Lower leg skin (tissue), 4 donors: Measurements from ENCODE around the gene MFSD6L. TPM values are rescaled to one million over a fixed set of nuclear protein-coding genes. Genes with fewer than 3 reads are reported as not detected.

Experiments
- DNase-seq, 2 donors: peaks; one replicate each; pipeline ENCODE4 v3.0.0-alpha.2; 2019; ENCODE audit warnings: low spot score in 2 of 2
- H3K4me3 ChIP-seq: fragments of 200-600 bp; sonication (generic); 2 replicates; pipeline ENCODE4 v1.5.1; 2017; ENCODE audit warnings: mild to moderate bottlenecking, low read depth; ENCODE audit not compliant: poor library complexity, severe bottlenecking
- POLR2A ChIP-seq, 2 donors: fragments of 450-650 bp; IDR thresholded peaks; one replicate each; pipeline ENCODE4 v1.6.1; 2016 to 2017; ENCODE audit warnings: antibody characterized with exemption in 2 of 2, mild to moderate bottlenecking in 1 of 2, moderate library complexity in 1 of 2
- WGBS, 2 donors: methylation state at CpG; one replicate each; pipeline ENCODE4 v1.1.5; 2018; 5-methylcytosine and 5-hydroxymethylcytosine counted together
- intact Hi-C: fragments of 100-400 bp; cut with DNase I; formaldehyde crosslinking; loops from one replicate; pipeline ENCODE4 v1.15.0; 2023; ENCODE audit warnings: low total_unique reads
- total RNA-seq, 4 donors: library from RNA; depleted of rRNA; stranded (reverse); fragments of >200 nt; gene quantifications; one replicate each; pipeline ENCODE4 v1.1.0, GENCODE V29; 2016
- TF ChIP-seq, protein P1 (sequence below), 3 donors: fragments of 450-650 bp; IDR thresholded peaks; one replicate each; pipeline ENCODE4 v1.5.1; 2016; ENCODE audit warnings: antibody characterized with exemption in 3 of 3, mild to moderate bottlenecking in 3 of 3, moderate library complexity in 2 of 3

The MFSD6L gene
- total RNA-seq, 4 donors from 2014 or later: 0.19 to 0.23 TPM; not detected in 2

DNA sequence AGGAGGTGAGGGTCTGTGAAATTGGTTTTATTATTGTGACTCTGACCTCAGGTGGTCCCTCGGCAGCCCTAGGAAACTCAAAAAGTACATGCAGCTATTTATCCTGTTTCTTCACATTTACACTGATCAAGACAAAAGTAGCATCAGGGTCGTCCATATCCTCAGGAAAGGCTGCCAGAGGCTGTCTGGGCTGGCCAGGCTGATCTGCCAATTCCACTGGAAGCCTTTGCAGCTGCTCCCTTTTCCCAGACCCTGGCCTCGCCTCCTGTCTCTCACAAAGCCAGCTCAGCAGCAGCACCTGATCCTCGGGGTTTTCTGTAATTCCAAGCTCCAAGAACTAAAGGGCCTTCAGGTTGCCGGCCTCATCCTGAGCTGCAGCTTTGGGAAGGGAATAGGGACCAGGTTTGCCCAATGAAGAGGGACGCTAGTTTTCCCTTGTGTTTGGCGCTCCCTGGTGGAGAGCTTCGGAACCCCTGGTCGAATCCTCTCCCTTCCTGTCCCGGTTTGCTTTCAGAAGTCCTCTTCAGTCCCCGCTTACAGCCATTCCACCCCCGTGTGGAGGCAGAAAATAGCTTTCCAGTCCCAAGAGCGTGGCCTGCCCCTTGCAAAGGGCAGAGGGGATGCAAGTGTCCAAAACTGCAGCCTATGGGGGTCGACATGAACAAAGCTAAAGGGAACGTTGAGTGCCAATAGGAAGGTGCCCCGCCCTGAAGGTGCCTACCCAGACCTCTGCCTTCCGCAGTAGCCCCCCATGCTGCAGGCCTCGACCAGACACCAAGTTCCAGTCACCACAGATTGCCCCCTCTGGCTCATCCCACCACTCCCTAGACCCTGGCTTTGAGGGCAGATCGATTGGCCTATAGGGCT lies 13.4 kb downstream of the MFSD6L start:
- 26% methylated on average over 19 of the region's 19 CpGs for WGBS, 2 donors
- peak; percentile 74 to 96 for DNase-seq
- no peak overlapping the region for H3K4me3 ChIP-seq
- TF ChIP-seq, protein P1, sequence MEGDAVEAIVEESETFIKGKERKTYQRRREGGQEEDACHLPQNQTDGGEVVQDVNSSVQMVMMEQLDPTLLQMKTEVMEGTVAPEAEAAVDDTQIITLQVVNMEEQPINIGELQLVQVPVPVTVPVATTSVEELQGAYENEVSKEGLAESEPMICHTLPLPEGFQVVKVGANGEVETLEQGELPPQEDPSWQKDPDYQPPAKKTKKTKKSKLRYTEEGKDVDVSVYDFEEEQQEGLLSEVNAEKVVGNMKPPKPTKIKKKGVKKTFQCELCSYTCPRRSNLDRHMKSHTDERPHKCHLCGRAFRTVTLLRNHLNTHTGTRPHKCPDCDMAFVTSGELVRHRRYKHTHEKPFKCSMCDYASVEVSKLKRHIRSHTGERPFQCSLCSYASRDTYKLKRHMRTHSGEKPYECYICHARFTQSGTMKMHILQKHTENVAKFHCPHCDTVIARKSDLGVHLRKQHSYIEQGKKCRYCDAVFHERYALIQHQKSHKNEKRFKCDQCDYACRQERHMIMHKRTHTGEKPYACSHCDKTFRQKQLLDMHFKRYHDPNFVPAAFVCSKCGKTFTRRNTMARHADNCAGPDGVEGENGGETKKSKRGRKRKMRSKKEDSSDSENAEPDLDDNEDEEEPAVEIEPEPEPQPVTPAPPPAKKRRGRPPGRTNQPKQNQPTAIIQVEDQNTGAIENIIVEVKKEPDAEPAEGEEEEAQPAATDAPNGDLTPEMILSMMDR (IDR thresholded peaks at IDR 0.05): no peak
- TF ChIP-seq POLR2A (IDR thresholded peaks at IDR 0.05): no peak
- intact Hi-C loops: no loop called here

DNA sequence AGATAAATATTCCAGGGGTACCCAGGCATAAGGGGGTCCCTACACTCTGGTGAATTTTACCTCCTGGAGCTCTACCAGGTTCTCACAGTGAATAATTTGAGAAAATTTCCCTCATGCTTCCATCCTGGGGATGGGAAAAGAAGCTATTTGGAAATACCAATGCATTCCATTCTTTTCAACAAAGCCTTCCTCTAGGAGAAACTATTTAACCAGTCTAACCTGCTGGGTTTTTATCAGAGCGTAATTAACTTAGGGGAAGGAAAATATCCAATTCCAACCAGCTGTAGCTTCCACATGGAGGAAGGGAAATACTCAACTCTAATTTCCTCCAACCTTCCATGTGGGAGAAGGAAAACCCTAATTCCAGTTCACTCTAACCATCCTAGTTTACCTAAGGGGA lies 17.0 kb downstream of the MFSD6L start:
- H3K4me3 ChIP-seq: no peak overlapping the region
- TF ChIP-seq POLR2A (IDR thresholded peaks at IDR 0.05): no peak
- TF ChIP-seq, protein P1 (IDR thresholded peaks at IDR 0.05): no peak
- no peak for DNase-seq
- WGBS, 2 donors: 72 to 75% methylated on average over 1 of the region's 1 CpG
- intact Hi-C loops: no loop called here

DNA sequence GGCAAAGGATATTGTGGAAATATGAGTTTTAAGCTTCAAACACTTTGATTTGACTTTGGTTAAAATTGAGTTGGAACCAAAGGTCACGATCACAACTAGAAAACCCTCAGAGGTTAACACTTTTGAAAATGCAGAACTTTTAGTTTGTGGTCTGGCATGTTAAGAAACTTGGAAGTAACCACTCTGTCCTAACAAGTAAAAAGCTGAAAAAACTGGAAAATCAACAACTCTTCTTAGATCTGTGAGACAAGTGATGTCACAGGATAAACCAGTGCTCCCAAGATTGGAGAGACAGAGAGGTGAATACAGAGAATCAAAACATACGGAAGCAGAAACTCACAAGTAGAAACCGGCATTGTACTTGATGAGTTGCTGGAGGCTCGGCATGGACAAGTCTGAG lies 17.4 kb downstream of the MFSD6L start:
- intact Hi-C loops: no loop called here
- TF ChIP-seq, protein P1 (IDR thresholded peaks at IDR 0.05): no peak
- TF ChIP-seq POLR2A (IDR thresholded peaks at IDR 0.05): no peak
- DNase-seq: no peak
- WGBS, 2 donors: 64 to 68% methylated on average over 4 of the region's 4 CpGs
- no peak overlapping the region for H3K4me3 ChIP-seq

DNA sequence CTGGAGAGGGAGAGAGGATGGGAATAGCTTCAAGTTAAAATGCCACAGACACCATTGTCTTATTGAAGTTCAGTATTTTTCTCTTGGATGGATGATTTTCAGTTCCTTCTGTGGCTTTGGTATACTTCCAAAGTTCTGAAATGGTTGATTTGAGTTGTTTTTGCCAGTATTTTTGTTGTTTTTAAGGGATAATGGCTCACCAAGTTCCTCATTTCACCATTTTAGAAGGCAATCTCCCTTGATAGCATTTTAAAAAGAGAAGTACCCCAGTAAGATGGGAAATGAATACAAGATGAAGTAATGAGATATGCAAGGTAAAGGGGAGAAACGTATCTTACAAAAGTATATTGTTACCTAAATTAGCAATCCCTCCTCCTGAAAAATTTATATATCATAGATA lies 22.3 kb downstream of the MFSD6L start:
- TF ChIP-seq, protein P1 (IDR thresholded peaks at IDR 0.05): no peak
- TF ChIP-seq POLR2A (IDR thresholded peaks at IDR 0.05): no peak
- intact Hi-C loops: no loop called here

DNA sequence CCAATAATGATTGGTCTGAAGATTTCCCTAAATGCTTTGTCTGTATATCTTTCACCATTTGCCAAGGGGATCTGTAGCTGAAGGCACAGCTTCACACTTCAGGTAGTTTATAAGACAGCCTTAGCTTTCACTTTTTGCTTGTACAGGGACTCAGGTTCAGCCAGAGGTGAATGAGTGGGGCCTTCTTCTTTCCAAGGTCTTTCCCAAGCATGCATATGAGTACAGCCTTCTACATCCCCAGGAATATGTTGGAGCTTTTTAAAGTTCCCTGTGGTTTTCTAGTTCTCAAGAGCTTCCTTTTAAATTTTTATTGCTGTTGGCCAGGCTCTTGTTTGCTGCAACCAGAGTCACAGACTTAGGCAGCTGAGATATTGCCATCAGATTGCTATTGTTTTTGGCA lies 22.9 kb downstream of the MFSD6L start:
- intact Hi-C loops: no loop called here
- H3K4me3 ChIP-seq: no peak overlapping the region
- TF ChIP-seq, protein P1 (IDR thresholded peaks at IDR 0.05): no peak
- no peak for TF ChIP-seq POLR2A (IDR thresholded peaks at IDR 0.05)
- DNase-seq: no peak

More for the DNA sequence above, 22.3 kb downstream of the MFSD6L start:
- no peak for DNase-seq
- no peak overlapping the region for H3K4me3 ChIP-seq
- 72 to 73% methylated on average over 1 of the region's 1 CpG for WGBS, 2 donors
